ENCODE measurements around the gene ABCC2.

DNA sequence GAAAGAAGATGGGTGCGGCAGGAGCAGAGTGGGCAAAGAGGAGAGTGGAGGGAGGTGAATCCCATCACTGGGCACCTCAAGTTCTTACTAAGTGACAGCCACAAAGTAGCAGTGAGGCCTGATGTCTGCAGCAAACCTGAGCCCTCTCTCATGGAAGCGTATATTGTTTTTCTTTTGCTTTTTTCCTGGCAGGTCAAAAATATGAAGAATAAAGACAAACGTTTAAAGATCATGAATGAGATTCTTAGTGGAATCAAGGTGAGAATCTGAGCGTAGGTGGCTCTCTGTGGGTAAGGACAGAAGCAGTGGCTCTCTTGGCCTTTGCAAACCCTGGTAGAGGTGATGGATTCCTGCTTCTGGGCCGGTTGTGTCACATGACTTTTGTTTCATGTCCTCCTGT is 22.8 kb downstream of the ABCC2 start:
- TF ChIP-seq, protein P1, sequence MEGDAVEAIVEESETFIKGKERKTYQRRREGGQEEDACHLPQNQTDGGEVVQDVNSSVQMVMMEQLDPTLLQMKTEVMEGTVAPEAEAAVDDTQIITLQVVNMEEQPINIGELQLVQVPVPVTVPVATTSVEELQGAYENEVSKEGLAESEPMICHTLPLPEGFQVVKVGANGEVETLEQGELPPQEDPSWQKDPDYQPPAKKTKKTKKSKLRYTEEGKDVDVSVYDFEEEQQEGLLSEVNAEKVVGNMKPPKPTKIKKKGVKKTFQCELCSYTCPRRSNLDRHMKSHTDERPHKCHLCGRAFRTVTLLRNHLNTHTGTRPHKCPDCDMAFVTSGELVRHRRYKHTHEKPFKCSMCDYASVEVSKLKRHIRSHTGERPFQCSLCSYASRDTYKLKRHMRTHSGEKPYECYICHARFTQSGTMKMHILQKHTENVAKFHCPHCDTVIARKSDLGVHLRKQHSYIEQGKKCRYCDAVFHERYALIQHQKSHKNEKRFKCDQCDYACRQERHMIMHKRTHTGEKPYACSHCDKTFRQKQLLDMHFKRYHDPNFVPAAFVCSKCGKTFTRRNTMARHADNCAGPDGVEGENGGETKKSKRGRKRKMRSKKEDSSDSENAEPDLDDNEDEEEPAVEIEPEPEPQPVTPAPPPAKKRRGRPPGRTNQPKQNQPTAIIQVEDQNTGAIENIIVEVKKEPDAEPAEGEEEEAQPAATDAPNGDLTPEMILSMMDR (conservative IDR thresholded peaks at IDR 0.05; ENCODE audit: low read depth, low read length): no peak
- no peak for TF ChIP-seq EZH2 (IDR thresholded peaks at IDR 0.05; ENCODE audit: borderline replicate concordance, low read depth, low read length, poor library complexity, severe bottlenecking)

Data from A673 (cell line).